Stimulated activated CD8-positive, alpha-beta memory T cell treated with anti-CD3 and anti-CD28 coated beads, Interleukin-12 subunit alpha, Interleukin-12 subunit beta, amount 100 ng/mL, for 1 hour (primary cell): Measurements from ENCODE around the gene CELA3A.
"Not testable (repeated sequence)": the region's sequence is repeated elsewhere in the genome, so short reads cannot be mapped to it uniquely, and the experiment has no call there.

Experiments
- DNase-seq: peaks from one replicate; pipeline ENCODE4 v3.0.0-alpha.2; 2020; ENCODE audit warnings: low read depth

Gene CELA3A

GRCh38 chr1:22018583-22019559 lies 17.4 kb downstream of the CELA3A start:
- peak; percentile 36 for DNase-seq

- DNase-seq: no peak
Measured at GRCh38 chr1:22021061-22021460, 19.6 kb downstream of the CELA3A start.

- peak; percentile 49 for DNase-seq
Measured at GRCh38 chr1:22024485-22025367, 23.3 kb downstream of the CELA3A start.

- peak; percentile 84 for DNase-seq
Measured at GRCh38 chr1:22025368-22026155, 24.1 kb downstream of the CELA3A start.

GRCh38 chr1:22026924-22027289 lies 25.4 kb downstream of the CELA3A start:
- DNase-seq: no peak

GRCh38 chr1:22030057-22030456 lies 28.6 kb downstream of the CELA3A start:
- DNase-seq: no peak

- no peak for DNase-seq
Measured at GRCh38 chr1:22030473-22030872, 29.0 kb downstream of the CELA3A start.

GRCh38 chr1:22031214-22031962 lies 29.9 kb downstream of the CELA3A start:
- no peak for DNase-seq

GRCh38 chr1:22034834-22035233 lies 33.4 kb downstream of the CELA3A start:
- DNase-seq: not testable (repeated sequence)

- no peak for DNase-seq
Measured at GRCh38 chr1:22037520-22037919, 36.1 kb downstream of the CELA3A start.

GRCh38 chr1:22038036-22038435 lies 36.6 kb downstream of the CELA3A start:
- no peak for DNase-seq

- DNase-seq: peak; percentile 82
Measured at GRCh38 chr1:22039594-22040285, 38.3 kb downstream of the CELA3A start.

- DNase-seq: no peak
Measured at GRCh38 chr1:22040286-22040623, 38.8 kb downstream of the CELA3A start.

GRCh38 chr1:22041505-22041904 lies 40.0 kb downstream of the CELA3A start:
- no peak for DNase-seq

GRCh38 chr1:22043198-22043769 lies 41.8 kb downstream of the CELA3A start:
- no peak for DNase-seq

GRCh38 chr1:22044690-22045420 lies 43.4 kb downstream of the CELA3A start:
- no peak for DNase-seq

- no peak for DNase-seq
Measured at GRCh38 chr1:22045604-22046228, 44.3 kb downstream of the CELA3A start.

- DNase-seq: no peak
Measured at GRCh38 chr1:22048351-22049192, 47.1 kb downstream of the CELA3A start.
